Stimulated activated CD8-positive, alpha-beta memory T cell treated with anti-CD3 and anti-CD28 coated beads, Interleukin-4, amount 100 ng/mL, for 24 hours (primary cell): ENCODE measurements around the gene AHRR.

Experiments used
- DNase-seq: peaks from one replicate; pipeline ENCODE4 v3.0.0-alpha.2; 2020; ENCODE audit warnings: low read depth

AHRR gene

DNA sequence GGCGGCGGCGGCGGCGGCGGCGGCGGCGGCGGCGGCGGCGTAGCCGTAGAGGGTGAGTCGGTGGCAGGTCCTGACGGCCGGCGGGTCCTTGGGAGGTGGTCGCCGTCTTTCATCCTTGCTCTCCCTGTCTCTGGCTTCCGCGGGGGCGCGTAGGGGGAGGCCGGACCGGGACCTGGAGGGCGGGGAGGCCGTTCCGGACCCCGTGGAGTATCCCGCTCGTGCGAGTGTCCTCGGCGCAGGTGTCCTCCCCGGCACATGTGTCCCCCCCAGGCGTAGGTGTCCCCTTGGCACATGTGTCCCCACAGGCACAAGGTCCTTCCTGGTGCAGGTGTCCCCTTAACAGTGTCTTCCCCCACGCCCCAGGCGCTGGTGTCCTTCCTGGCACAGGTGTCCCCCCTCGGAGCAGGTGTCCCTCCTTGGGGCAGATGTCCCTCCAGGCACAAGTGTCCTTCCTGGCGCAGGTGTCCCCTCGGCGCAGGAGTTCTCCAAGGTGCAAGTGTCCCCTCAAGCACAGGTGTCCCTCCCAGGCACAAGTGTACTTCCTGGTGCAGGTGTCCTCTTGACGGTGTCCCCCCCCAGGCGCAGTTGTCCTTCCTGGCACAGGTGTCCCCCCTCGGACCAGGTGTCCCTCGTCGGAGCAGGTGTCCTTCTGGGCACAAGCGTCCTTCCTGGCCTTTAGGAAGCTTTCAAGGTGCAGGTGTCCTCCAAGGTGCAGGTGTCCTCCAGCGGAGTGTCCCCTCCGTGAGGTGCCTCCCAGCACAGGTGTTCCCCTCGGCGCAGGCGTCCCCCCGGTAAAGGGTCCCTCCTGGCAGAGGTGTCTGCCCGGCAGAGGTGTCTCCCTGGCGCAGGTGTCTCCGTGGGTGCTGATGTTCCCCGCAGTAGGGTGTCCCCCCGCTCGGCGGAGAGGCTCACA lies 122.0 kb downstream of the AHRR start:
- peak; percentile 19 for DNase-seq

DNA sequence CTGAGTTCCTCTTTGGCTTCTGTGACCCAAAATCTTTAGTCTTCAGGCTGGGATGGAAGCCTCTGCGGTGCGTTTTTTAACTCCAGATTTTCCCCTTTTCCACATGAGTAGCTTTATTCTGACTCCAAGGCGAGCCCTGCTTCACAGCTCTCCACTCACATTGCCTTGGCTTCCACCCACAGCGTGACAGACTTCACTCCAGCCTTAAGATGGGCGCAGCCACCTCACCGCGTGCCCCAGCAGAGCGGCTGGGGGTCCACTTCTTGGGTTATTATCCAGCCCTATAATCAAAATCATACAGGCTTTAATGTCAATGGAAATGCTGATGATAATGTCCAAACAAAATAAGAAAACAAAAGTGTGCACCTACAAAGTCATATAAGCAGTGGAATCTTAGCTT lies 122.7 kb downstream of the AHRR start:
- DNase-seq, result no peak

DNA sequence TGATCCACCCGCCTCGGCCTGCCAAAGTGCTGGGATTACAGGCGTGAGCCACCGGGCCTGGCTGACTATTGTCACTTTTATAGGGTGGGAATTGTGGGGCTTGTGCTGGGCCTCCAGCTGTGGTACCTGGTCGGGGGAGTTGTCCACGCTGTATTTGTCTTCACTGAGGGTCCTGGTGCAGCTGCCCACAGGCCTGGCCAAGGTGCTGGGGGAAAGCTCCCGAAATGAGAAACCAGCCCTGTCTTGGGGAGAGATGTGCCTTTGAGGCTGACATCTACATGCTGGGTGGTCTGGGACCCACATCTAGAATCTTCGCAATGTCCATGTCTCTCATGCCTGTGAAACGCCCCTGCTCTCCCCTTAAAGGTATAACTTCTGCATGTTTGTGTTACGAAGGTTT lies 124.1 kb downstream of the AHRR start:
- DNase-seq, result no peak

DNA sequence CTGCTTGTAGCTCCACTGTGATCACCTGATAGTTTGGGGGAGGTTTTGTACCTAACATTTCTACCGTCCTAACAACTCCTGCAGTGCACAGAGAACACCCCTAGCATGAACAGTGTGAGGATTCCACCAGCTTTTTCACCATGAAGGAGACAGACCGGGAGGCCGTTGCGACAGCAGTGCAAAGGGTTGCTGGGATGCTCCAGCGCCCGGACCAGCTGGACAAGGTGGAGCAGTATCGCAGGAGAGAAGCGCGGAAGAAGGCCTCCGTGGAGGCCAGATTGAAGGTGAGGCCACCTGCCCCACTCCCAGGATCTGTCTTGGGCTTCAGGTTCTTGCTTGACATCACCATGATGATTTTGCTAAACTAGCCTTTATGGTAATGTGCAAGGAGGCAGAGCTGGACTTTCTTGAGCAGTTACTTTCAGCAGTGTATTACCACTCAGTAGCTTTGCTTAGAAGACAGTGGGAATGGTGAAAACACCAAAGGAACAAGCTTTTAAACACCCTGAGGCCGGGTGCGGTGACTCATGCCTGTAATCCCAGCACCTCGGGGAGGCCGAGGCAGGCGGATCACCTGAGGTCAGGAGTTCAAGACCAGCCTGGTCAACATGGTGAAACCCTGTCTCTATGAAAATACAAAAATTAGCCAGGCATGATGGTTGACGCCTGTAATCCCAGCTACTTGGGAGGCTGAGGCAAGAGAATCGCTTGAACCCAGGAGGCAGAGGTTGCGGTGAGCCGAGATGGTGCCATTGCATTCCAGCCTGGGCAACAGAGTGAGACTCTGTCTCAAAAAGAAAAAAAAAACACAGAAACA lies 124.8 kb downstream of the AHRR start:
- no peak for DNase-seq

DNA sequence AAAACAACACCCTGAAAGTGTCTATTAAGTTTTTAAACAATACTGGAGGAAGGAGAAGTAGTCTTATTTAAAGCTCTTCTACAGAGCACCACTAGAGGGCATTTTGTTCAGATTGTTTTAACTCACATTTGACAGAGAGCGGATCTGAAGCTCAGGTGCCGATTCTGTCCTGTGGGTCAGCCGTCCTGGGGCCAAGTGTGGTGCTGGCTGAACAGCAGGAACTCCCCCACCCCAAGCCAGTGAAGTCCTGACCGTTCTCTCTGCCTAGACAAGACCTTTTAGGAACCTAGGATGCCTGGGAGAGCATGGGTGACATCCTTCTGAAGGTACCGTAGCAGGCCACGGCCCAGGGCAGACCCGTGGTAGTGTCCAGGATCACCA lies 125.4 kb downstream of the AHRR start:
- DNase-seq, result no peak

DNA sequence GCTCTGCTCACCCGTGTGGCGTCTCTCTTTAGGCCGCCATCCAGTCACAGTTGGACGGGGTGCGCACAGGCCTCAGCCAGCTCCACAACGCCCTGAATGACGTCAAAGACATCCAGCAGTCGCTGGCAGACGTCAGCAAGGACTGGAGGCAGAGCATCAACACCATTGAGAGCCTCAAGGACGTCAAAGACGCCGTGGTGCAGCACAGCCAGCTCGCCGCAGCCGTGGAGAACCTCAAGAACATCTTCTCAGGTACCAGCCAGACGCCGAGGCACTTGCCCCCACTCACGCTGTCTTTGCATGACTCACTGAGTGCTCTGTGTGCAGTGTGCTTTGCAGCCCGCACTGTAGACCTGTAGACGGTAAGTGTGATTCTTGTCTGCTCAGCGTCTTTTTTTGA lies 126.0 kb downstream of the AHRR start:
- DNase-seq, result no peak

DNA sequence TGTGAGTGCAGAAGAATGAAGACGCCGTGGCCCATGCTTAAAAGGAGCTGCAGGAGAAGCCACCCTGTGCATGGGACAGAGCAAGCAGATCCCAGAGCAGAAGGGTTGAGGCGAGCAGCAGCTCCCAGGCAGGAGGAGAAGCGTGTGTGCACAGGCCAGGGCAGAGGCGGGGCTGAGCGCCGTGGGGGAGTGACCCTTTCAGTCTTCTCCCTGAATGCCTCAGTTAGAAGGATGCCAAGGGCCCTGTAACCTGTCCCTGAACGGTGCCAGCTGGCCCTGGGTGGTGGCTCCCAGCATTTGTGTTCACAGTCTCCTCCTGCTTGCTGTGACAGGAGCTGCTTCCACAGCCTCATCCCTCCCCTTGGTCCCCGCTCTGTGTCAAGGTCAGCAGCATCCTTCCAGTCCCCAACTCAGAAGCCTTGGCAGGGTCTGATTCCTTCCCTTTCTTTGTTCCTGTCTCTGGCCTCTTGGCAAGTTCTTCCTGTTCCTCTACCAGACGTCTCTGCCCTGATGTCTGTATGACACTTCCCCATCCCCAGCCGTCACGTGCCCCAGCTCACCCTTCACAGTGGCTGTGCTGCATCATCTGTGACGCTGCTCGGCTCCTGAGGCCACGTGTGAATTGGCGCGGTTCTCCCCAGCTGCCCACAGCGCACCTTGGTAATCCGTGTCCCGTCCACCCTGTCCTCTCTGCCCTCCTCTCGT lies 126.7 kb downstream of the AHRR start:
- no peak for DNase-seq

DNA sequence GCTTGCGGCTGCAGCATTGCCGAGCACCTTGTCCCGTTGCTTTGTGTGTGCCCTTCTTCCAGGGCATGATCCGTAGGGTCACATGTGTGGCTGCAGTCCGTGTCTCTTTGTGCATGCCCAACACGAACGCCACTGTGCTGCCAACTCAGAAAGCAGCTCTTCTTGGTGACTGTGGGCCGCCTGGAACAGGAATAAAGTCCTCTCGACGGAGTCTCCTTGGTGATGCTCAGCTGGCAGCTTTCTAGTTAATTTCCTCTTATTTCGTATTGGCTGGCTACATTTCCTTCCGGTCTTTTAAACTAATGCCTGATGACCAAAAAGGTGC lies 127.2 kb downstream of the AHRR start:
- DNase-seq, result no peak

DNA sequence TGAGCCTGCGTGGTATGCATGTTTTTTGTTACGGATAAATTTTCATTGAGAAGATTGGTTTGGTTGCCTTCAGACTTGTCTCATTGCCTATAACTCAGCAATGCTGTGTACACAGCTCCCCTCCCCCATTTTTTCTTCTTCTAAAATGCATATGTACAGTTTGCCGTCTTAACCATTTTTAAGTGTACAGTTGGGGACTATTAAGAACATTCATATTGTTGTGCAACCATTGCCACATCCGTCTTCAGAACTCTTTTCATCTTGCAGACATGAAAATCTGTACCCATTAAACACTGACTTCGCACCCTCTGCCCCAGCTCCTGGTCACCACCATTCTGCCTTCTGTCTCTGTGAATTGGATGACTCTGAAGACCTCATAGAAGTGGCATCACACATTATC lies 127.6 kb downstream of the AHRR start:
- no peak for DNase-seq

DNA sequence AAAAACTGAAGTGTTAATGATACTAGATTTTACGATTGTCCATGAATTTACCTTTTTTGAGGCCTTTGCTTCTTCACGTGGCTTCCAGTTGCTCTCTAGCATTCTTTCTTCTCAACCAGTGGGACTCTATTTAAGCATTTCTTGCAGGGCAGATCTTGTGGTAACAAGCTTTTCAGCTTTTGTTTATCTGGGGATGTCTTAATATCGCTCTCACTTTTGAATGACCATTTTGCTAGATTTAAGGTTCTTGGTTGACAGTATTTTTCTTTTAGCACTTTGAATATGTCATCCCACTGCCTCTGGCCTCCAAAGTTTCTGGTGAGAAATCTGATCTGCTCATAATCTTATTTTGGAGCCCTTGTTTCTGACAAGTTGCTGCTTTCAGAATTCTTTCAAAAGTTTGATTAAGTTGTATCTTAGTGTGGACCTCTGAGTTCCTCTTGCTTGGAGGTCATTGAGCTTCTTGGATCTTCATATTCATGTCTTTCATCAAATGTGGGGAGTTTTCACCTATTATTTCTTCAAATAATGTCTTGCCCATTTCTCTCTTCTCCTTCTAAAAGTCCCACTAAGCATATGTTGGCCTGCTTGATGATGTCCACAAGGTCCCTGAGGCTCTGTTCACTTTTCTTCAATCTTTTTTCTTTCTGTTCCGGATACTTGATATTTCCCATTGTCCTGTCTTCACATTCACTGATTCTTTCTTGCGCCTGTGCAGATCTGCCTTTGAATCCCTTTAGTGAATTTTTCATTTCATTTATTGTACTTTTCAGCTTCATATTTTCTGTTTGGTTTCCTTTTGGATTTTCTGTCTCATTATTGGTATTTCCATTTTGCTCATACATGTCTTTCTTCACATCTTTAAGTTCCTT lies 130.3 kb downstream of the AHRR start:
- DNase-seq, result no peak

DNA sequence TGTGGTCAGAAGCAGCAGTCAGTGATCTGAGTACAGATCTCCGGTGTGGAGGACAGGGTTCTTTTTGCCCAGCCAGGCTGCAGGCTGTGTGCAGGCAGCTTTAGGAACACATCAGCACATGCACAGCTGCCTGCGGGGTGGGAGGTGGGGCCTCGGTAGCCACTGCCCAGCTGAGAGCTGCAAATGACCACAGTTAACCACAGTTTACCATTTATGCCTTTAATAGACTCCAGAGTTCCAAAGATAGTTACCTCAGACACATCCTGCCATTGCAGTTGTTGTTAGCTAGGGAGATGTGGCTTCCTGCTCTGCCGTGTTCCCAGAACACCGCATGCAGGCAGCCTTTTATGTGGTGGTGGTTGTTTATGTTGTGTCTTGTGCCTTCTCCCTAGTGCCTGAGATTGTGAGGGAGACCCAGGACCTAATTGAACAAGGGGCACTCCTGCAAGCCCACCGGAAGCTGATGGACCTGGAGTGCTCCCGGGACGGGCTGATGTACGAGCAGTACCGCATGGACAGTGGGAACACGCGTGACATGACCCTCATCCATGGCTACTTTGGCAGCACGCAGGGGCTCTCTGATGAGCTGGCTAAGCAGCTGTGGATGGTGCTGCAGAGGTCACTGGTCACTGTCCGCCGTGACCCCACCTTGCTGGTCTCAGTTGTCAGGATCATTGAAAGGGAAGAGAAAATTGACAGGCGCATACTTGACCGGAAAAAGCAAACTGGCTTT lies 131.6 kb downstream of the AHRR start:
- DNase-seq, result no peak

DNA sequence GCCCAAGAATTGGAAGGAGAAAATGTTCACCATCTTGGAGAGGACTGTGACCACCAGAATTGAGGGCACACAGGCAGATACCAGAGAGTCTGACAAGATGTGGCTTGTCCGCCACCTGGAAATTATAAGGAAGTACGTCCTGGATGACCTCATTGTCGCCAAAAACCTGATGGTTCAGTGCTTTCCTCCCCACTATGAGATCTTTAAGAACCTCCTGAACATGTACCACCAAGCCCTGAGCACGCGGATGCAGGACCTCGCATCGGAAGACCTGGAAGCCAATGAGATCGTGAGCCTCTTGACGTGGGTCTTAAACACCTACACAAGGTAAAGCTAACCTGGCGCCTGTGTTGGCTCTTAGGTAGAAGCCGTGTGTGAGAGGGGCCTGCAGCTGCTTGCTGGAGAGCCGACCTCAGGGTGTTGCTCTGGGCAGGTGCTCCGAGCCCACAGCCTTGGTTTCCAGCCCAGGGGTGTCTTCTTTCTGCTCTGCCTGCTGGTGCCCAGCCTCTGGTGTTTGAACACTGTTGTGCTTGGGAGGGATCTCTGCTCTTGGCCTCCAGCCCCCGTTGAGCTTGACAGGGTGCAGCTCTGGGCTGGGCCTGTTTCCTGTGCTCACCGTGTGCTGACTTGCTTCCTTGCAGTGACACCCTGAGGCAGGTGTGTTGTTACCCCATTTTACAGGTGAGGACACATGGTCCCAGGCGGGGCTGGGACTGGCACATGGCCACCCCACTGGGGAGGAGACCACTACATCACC lies 132.4 kb downstream of the AHRR start:
- DNase-seq, result no peak

DNA sequence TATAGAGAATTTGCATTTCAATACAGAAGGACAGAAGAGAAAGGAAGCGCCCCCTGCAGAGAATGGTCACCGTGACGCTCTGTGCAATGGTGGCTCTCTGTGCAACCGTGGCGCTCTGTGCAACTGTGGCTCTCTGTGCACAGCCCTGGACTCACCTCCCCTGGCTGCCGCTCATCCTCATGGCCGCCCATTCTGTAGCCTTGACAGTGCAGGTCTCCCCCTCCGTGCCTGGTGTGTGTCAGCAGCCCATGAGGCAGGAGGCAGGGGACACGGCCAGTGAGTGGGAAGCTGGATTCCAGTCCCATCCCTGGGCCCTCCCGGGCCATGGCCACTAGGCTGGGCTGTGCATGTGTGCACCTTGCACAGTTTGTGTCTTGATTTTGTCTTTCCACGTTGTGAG lies 133.4 kb downstream of the AHRR start:
- DNase-seq, result no peak

DNA sequence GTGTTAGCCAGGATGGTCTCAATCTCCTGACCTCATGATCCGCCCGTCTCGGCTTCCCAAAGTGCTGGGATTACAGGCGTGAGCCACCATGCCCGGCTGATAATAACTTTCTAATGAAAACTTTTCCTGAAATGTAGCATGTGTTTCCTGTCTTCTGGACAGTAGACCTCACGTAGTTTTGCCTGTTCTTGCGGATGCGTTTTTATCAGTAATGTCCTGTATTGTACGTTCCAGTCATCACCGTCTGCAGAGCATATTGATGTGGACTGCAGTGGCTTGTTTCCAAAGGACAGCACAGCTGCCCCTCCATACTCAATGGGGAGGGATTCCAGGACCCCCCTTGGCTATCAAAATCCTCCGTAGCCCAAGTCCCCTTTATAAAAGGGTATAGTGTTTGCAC lies 134.3 kb downstream of the AHRR start:
- DNase-seq, result no peak

DNA sequence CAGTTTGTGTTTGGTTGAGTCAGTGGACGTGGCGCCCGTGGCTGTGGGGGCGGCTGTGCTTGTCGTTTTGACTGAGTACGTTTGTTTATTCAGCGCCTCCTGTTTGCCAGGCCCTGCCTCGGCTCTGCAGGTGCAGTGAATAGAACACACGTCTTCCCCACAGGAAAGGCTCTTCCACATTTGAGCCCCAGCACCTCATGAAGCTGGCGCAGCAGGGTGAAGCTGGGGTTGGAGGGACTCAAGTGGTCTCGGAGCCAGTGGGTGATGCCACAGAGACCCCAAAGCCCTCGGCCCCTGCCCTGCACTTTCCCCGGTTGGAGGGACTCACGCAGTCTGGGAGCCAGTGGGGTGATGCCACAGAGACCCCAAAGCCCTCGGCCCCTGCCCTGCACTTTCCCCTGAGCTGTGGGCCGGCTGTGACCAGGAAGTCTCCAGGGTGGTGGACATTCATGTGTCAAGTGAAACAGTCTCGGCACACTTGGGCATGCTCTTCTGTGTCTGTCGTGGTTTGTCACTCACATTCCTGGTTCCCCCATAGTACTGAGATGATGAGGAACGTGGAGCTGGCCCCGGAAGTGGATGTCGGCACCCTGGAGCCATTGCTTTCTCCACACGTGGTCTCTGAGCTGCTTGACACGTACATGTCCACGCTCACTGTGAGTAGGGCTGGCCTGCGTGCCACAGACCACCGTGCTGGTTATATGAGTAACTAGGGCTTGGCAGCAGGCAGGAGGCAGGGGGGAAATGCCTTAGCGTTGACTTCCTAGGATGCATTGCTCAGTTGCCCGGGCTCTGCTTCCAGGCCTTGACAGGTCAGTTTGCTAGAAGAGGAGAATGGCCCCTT lies 135.1 kb downstream of the AHRR start:
- DNase-seq, result no peak

DNA sequence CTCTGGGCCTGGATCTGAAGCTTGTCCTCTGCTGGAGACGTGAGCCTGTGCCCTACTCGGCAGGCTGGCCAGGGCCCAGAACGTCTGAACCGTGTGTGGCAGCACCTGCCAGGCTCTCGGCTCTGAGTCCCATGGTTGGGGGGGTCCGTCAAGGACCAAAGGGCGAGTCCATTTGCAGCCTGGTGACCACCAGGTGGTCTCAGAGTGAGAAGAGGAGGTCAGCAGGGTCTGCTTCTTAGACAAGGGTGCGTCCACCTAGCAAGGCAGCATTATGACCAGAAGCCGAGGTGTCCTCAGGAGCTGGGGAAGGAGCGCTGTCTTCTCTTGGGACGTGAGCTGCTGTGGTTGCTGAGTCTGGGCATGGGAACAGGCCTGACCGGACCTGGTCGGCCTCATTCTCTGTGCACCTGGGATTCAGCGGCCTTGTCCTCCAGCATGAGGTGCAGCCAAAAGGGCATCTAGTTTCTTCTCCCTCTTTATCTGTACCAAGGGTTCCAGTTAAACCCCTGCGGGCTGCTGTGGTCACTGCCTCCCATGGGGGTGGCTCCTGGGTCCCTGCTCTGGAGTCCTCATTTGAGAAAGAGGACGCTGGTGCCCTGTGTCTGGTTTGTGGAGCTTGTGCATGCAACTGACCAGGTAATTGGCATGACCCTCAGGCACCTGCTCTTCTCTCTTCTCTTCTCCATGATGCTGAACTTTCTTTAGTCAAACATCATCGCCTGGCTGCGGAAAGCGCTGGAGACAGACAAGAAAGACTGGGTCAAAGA lies 135.9 kb downstream of the AHRR start:
- DNase-seq, result no peak

DNA sequence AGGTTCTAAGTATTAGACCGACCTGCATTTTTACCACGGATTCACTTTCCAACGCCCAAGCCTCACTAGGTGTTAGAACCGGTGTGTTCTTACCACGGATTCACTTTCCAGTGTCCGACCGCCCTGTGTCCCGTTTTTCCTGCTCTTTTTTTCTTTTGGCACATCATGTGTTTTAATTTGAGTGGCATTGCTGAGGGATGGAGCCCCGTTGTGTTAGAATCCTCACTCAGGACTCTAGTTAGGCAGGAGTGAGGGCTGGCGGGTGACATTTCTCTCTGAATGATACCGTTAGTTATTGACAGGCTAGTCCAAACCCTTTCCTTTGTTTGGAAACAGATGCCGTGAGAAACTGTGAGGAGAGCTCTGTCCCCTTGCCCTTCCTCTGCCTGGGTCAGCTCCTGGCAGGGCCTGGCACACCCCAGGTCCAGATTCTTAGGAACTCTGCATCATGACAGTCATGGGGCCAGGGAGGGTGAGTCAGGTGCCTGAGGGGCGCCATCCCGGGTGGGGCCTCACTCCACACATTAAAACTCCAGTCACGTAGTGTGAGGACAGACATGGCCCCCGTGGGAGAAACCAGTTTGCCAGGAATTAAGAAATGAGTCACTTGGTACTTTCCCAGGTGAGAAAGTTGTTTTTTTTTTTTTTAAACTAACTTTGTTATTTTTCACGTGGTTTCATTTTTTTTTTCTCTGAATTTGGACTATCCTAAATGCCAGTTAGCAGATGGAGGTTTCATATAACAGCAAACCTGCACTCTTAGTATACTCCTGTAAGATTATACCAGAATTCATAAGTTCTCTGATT lies 137.2 kb downstream of the AHRR start:
- DNase-seq, result peak; percentile 62
